NB4 (cell line): ENCODE results near the gene CYBC1.

Experiments
- DNase-seq: peaks from one replicate; pipeline ENCODE4 v3.0.0; 2010; ENCODE audit warnings: low read depth
- H3K4me3 ChIP-seq: one replicate; pipeline ENCODE4 v1.5.1; 2011; ENCODE audit warnings: mild to moderate bottlenecking, low read depth, low read length, moderate library complexity
- CTCF ChIP-seq: IDR thresholded peaks from one replicate; pipeline ENCODE4 v1.5.1; 2012; ENCODE audit warnings: low read depth, low read length
- MAX ChIP-seq: IDR thresholded peaks from 2 replicates; pipeline ENCODE4 v1.6.1; 2011; ENCODE audit warnings: low read depth, low read length
- MYC ChIP-seq: IDR thresholded peaks from 2 replicates; pipeline ENCODE4 v1.6.1; 2011; ENCODE audit warnings: low read depth, low read length
- POLR2A ChIP-seq: IDR thresholded peaks from 2 replicates; pipeline ENCODE4 v1.6.1; 2011; ENCODE audit warnings: mild to moderate bottlenecking; ENCODE audit not compliant: insufficient read length; ENCODE audit errors: extremely low read depth

CYBC1 gene

GRCh38 chr17:82403662-82404660, 46.6 kb downstream of the CYBC1 start:
- DNase-seq = no peak
- no peak for TF ChIP-seq POLR2A
- TF ChIP-seq CTCF = no peak
- TF ChIP-seq MAX = no peak
- TF ChIP-seq MYC = no peak
- no peak overlapping the region for H3K4me3 ChIP-seq

GRCh38 chr17:82402865-82403264, 47.7 kb downstream of the CYBC1 start:
- H3K4me3 ChIP-seq = no peak overlapping the region
- TF ChIP-seq POLR2A = no peak
- TF ChIP-seq CTCF = no peak
- no peak for TF ChIP-seq MYC
- DNase-seq = no peak

GRCh38 chr17:82400830-82401229, 49.7 kb downstream of the CYBC1 start:
- DNase-seq = peak; percentile 93
- peak overlapping the region; percentile 59 for H3K4me3 ChIP-seq
- no peak; the same call in 1 of the 2 replicates for TF ChIP-seq MYC
- peak; percentile 29 for TF ChIP-seq POLR2A
- TF ChIP-seq MAX = peak; percentile 39; the same call in 1 of the 2 replicates
- no peak for TF ChIP-seq CTCF

- TF ChIP-seq MYC (peak; percentile 82), POLR2A (no peak), CTCF (no peak), MAX (peak; percentile 92)
- peak; percentile 82 for DNase-seq
- H3K4me3 ChIP-seq = peak overlapping the region; percentile 59
Measured at GRCh38 chr17:82400206-82400605, 50.3 kb downstream of the CYBC1 start.

GRCh38 chr17:82399601-82400101, 50.9 kb downstream of the CYBC1 start:
- TF ChIP-seq CTCF (no peak), MAX (no peak), MYC (no peak), POLR2A (no peak)
- peak; percentile 37 for DNase-seq
- H3K4me3 ChIP-seq = no peak overlapping the region
